CD4-positive, alpha-beta T cell treated with Interleukin-6 at 100 ng/mL for 8 hours (primary cell): Measurements from ENCODE around the gene SCGN.

Experiments used
- DNase-seq: peaks from one replicate; pipeline ENCODE4 v3.0.0-alpha.2; 2020; ENCODE audit warnings: mixed read lengths, low spot score

SCGN gene

GRCh38 chr6:25640891-25641290 lies 11.1 kb upstream of the SCGN start:
- DNase-seq: no peak

GRCh38 chr6:25641377-25641776 lies 10.6 kb upstream of the SCGN start:
- no peak for DNase-seq

- DNase-seq: no peak
These were observed 9.9 kb upstream of the SCGN start for GRCh38 chr6:25641940-25642666.

GRCh38 chr6:25642667-25643328 lies 9.2 kb upstream of the SCGN start:
- no peak for DNase-seq

- DNase-seq: no peak
These were observed 6.1 kb upstream of the SCGN start for GRCh38 chr6:25645916-25646315.

- no peak for DNase-seq
These were observed 2.4 kb upstream of the SCGN start for GRCh38 chr6:25649611-25650010.

GRCh38 chr6:25655723-25656122 lies 3.7 kb downstream of the SCGN start:
- no peak for DNase-seq

- DNase-seq: no peak
These were observed 7.8 kb downstream of the SCGN start for GRCh38 chr6:25659633-25660368.

GRCh38 chr6:25660512-25660911 lies 8.5 kb downstream of the SCGN start:
- no peak for DNase-seq

GRCh38 chr6:25661129-25661779 lies 9.2 kb downstream of the SCGN start:
- DNase-seq: no peak

- no peak for DNase-seq
These were observed 13.4 kb downstream of the SCGN start for GRCh38 chr6:25665455-25665854.

GRCh38 chr6:25669413-25669812 lies 17.4 kb downstream of the SCGN start:
- no peak for DNase-seq

GRCh38 chr6:25670208-25670607 lies 18.2 kb downstream of the SCGN start:
- DNase-seq: no peak

GRCh38 chr6:25670793-25671513 lies 18.9 kb downstream of the SCGN start:
- DNase-seq: no peak

GRCh38 chr6:25671652-25672051 lies 19.6 kb downstream of the SCGN start:
- no peak for DNase-seq

GRCh38 chr6:25675167-25675566 lies 23.2 kb downstream of the SCGN start:
- DNase-seq: no peak

GRCh38 chr6:25676775-25677174 lies 24.8 kb downstream of the SCGN start:
- no peak for DNase-seq

- no peak for DNase-seq
These were observed 29.8 kb downstream of the SCGN start for GRCh38 chr6:25681848-25682247.

- no peak for DNase-seq
These were observed 30.3 kb downstream of the SCGN start for GRCh38 chr6:25682324-25682723.

GRCh38 chr6:25684565-25684964 lies 32.5 kb downstream of the SCGN start:
- DNase-seq: no peak

- no peak for DNase-seq
These were observed 33.2 kb downstream of the SCGN start for GRCh38 chr6:25685251-25685650.

- DNase-seq: no peak
These were observed 33.9 kb downstream of the SCGN start for GRCh38 chr6:25685896-25686295.
